MCF 10A (cell line): ENCODE measurements around the gene CTPS2. TPM values are rescaled to one million over a fixed set of nuclear protein-coding genes. Genes with fewer than 3 reads are reported as not detected.

Source experiments
- BruUV-seq: library from RNA; stranded (reverse); fragments of 400-500 nt; replicated peaks from 2 replicates; lab custom pipeline; 2021; lab: Mats Ljungman, UMichigan
- CTCF ChIA-PET: fragments of 300-600 bp; sonication (Branson Sonifier 250); formaldehyde crosslinking; extraction: SDS; loops from one replicate; lab custom pipeline; 2021; ENCODE audit warnings: antibody characterized with exemption, inconsistent platforms; lab: Yijun Ruan, JAX
- POLR2A ChIA-PET: fragments of 300-600, 350-650 bp; sonication (Branson Sonifier 250); formaldehyde crosslinking; extraction: SDS; loops from one replicate; lab custom pipeline; 2020; ENCODE audit warnings: antibody characterized with exemption, inconsistent platforms; lab: Yijun Ruan, JAX
- DNase-seq: peaks from one replicate; pipeline ENCODE4 v3.0.0-alpha.2; 2018; ENCODE audit not compliant: unreplicated experiment
- H3K27ac Mint-ChIP-seq: one replicate; pipeline ENCODE4 v1.8.0; 2022; ENCODE audit warnings: mild to moderate bottlenecking, low read depth, mixed read lengths; ENCODE audit not compliant: unreplicated experiment
- H3K27me3 Mint-ChIP-seq: one replicate; pipeline ENCODE4 v1.8.0; 2022; ENCODE audit warnings: mixed read lengths; ENCODE audit not compliant: insufficient read depth, unreplicated experiment
- H3K36me3 Mint-ChIP-seq: one replicate; pipeline ENCODE4 v1.8.0; 2022; ENCODE audit warnings: mild to moderate bottlenecking, moderate library complexity, mixed read lengths; ENCODE audit not compliant: insufficient read depth, unreplicated experiment
- H3K4me1 Mint-ChIP-seq: one replicate; pipeline ENCODE4 v1.8.0; 2022; ENCODE audit warnings: mixed read lengths; ENCODE audit not compliant: insufficient read depth, unreplicated experiment
- H3K4me3 Mint-ChIP-seq: one replicate; pipeline ENCODE4 v1.8.0; 2022; ENCODE audit warnings: mild to moderate bottlenecking, moderate library complexity, mixed read lengths; ENCODE audit not compliant: unreplicated experiment
- H3K9me3 Mint-ChIP-seq: one replicate; pipeline ENCODE4 v1.8.0; 2022; ENCODE audit warnings: mixed read lengths; ENCODE audit not compliant: unreplicated experiment
- CTCF ChIP-seq: fragments of 200-600 bp; IDR thresholded peaks from one replicate; pipeline ENCODE4 v1.8.0; 2022; ENCODE audit warnings: antibody characterized with exemption, mild to moderate bottlenecking; ENCODE audit not compliant: unreplicated experiment
- intact Hi-C: fragments of 100-400 bp; cut with micrococcal nuclease; formaldehyde crosslinking; loops from 2 replicates; pipeline ENCODE4 v1.14.1; 2022
- total RNA-seq: library from RNA; stranded (reverse); gene quantifications from 2 replicates; pipeline ENCODE4 v1.2.3, GENCODE V29; 2022

The CTPS2 gene
- total RNA-seq, 1 experiment from 2014 or later, result 5.3 TPM

GRCh38 chrX:16696956-16697355 is 15.5 kb downstream of the CTPS2 start:
- Mint-ChIP-seq H3K36me3 (peaks cover 16% of the 10 kb centered on the region), H3K4me3 (no peak overlapping the region), H3K27me3 (peaks cover 29% of the 10 kb centered on the region), H3K4me1 (no peaks in the 10 kb centered on the region), H3K27ac (no peak overlapping the region), H3K9me3 (no peaks in the 10 kb centered on the region)
- BruUV-seq, result no TSS peak
- CTCF ChIA-PET, result interaction anchor here (0.6 to 3.2 kb wide), 14 partner anchors 10 to 1009 kb away, joined by 3 to 19 read pairs (median 6); no protein-coding TSS in a partner anchor
- TF ChIP-seq CTCF, result no peak
- intact Hi-C loops, result loop anchor here (10.0 kb wide), 2 partner anchors 1012 to 1222 kb away; no protein-coding TSS in a partner anchor
- DNase-seq, result no peak
- POLR2A ChIA-PET, result interaction anchor here (0.7 to 1.9 kb wide), 3 partner anchors 23 to 267 kb away, joined by 3 to 5 read pairs (median 3); partner anchors contain the start of gene SYAP1

GRCh38 chrX:16695079-16695676 is 17.3 kb downstream of the CTPS2 start:
- ChIA-PET CTCF (interaction anchor here (0.5 to 3.2 kb wide), 16 partner anchors 10 to 1214 kb away, joined by 3 to 19 read pairs (median 4); no protein-coding TSS in a partner anchor), POLR2A (no interaction called here)
- no TSS peak for BruUV-seq
- intact Hi-C loops, result loop anchor here (1.0 to 10.0 kb wide), 4 partner anchors 259 to 1220 kb away; no protein-coding TSS in a partner anchor
- no peak overlapping the region for H3K4me3 Mint-ChIP-seq
- DNase-seq, result peak; percentile 68
- peak; percentile 80 for TF ChIP-seq CTCF
- no peaks in the 10 kb centered on the region for H3K4me1 Mint-ChIP-seq
- H3K27ac Mint-ChIP-seq, result no peak overlapping the region
- H3K9me3 Mint-ChIP-seq, result no peaks in the 10 kb centered on the region
- peaks cover 30% of the 10 kb centered on the region for H3K36me3 Mint-ChIP-seq
- H3K27me3 Mint-ChIP-seq, result peaks cover 47% of the 10 kb centered on the region

DNA sequence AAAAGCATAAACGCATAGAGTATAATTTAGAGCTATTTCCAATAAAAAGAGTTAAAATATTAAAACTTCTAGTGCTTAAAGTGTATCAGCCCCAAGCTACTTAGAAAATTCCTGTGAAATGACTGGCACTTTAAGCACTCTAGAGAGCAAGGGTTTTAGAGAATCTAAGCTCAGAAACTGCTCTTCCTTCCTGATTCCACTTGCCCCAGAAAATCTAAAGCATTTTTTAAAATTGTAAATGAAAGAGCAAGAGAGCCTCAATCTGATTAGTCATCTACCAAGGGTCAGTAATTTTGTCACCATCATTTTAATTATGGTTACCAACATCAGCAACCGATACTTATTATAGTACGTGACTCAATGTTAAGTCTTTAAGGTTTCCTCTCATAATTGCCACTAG is 25.0 kb downstream of the CTPS2 start:
- intact Hi-C loops, result no loop called here
- BruUV-seq, result no TSS peak
- POLR2A ChIA-PET, result no interaction called here
- Mint-ChIP-seq H3K9me3 (no peaks in the 10 kb centered on the region), H3K4me1 (no peaks in the 10 kb centered on the region), H3K4me3 (no peak overlapping the region), H3K36me3 (peaks cover 46% of the 10 kb centered on the region), H3K27me3 (peaks cover 32% of the 10 kb centered on the region), H3K27ac (no peak overlapping the region)
- no peak for DNase-seq
- CTCF ChIA-PET, result interaction anchor here (0.9 to 3.6 kb wide), 8 partner anchors 9 to 564 kb away, joined by 3 to 10 read pairs (median 4); partner anchors contain the start of gene GRPR
- no peak for TF ChIP-seq CTCF

GRCh38 chrX:16683007-16683664 is 29.3 kb downstream of the CTPS2 start:
- ChIA-PET POLR2A (interaction anchor here (1.3 kb wide), 1 partner anchor 36 kb away, joined by 3 read pairs; the partner anchor contains the start of gene SYAP1), CTCF (interaction anchor here (0.6 to 2.9 kb wide), 5 partner anchors 12 to 1974 kb away, joined by 3 to 19 read pairs (median 3); no protein-coding TSS in a partner anchor)
- Mint-ChIP-seq H3K27me3 (peaks cover 37% of the 10 kb centered on the region), H3K4me3 (no peak overlapping the region), H3K36me3 (peaks cover 27% of the 10 kb centered on the region), H3K9me3 (no peaks in the 10 kb centered on the region), H3K27ac (no peak overlapping the region), H3K4me1 (no peaks in the 10 kb centered on the region)
- no peak for DNase-seq
- TF ChIP-seq CTCF, result no peak
- BruUV-seq, result no TSS peak
- intact Hi-C loops, result loop anchor here (5.0 kb wide), 1 partner anchor 941 kb away; no protein-coding TSS in a partner anchor
